HCT116 (cell line): Measurements from ENCODE around the gene ERRFI1. TPM values are rescaled to one million over a fixed set of nuclear protein-coding genes. Genes with fewer than 3 reads are reported as not detected.

Experiments
- ATAC-seq: fragments of 200-7000 bp; cut with Tn5 transposase; 2 replicates; pipeline ENCODE4 v1.9.1; 2020; ENCODE audit warnings: mild to moderate bottlenecking, moderate library complexity
- BruUV-seq: library from RNA; stranded (reverse); fragments of 400-500 nt; replicated peaks from 2 replicates; lab custom pipeline; 2021; lab: Mats Ljungman, UMichigan
- CTCF ChIA-PET: fragments of 300-600 bp; sonication (Branson Sonifier 250); formaldehyde crosslinking; loops from one replicate; lab custom pipeline; 2021; ENCODE audit warnings: antibody characterized with exemption; lab: Charles Lee
- POLR2A ChIA-PET: fragments of 300-600, 350-600 bp; sonication (Branson Sonifier 250); formaldehyde crosslinking; loops from one replicate; lab custom pipeline; 2021; ENCODE audit warnings: antibody characterized with exemption; lab: Charles Lee
- RAD21 ChIA-PET, 2 experiments: fragments of 300-600 bp; sonication (Branson Sonifier 250); formaldehyde crosslinking; loops; one replicate each; lab custom pipeline; 2023; ENCODE audit warnings: low total read pairs in 2 of 2; ENCODE audit not compliant: uncharacterized antibody in 2 of 2, unreplicated experiment in 2 of 2, low non-redundant PET in 1 of 2; lab: Charles Lee
- DNase-seq: peaks from one replicate; pipeline ENCODE4 v3.0.0-alpha.2; 2010; ENCODE audit warnings: low read depth, low spot score
- H2AFZ ChIP-seq: fragments of 200-600 bp; shearing (Covaris generic), sonication (generic); 2 replicates; pipeline ENCODE4 v1.6.1; 2017; ENCODE audit warnings: low read depth, mixed run types, mixed read lengths, antibody characterized with exemption, low read length; ENCODE audit not compliant: poor library complexity, severe bottlenecking
- H3K27ac ChIP-seq: 2 replicates; pipeline ENCODE4 v1.5.1; 2012; ENCODE audit warnings: low read depth, low read length
- H3K27me3 ChIP-seq: fragments of 200-600 bp; sonication (generic); 2 replicates; pipeline ENCODE4 v1.6.1; 2016; ENCODE audit warnings: mixed run types, low read length, mixed read lengths; ENCODE audit not compliant: insufficient read depth
- H3K36me3 ChIP-seq, 2 experiments: fragments of 200-500 bp in 1 of 2; fragments of 200-600 bp in 1 of 2; sonication (Bioruptor generic) in 1 of 2; sonication (generic) in 1 of 2; 2 replicates each; pipeline versions ENCODE4 v1.5.1 to v1.6.1; 2014 to 2016; ENCODE audit warnings: low read length in 2 of 2, inconsistent platforms in 1 of 2, mixed read lengths in 1 of 2, mixed run types in 1 of 2; ENCODE audit not compliant: insufficient read depth in 2 of 2, control insufficient read depth in 1 of 2
- H3K4me1 ChIP-seq, 2 experiments: fragments of 200-600 bp in 1 of 2; sonication (generic) in 1 of 2; 2 replicates each; pipeline versions ENCODE4 v1.5.1 to v1.6.1; 2012 to 2017; ENCODE audit warnings: low read length in 2 of 2, inconsistent platforms in 1 of 2, mild to moderate bottlenecking in 1 of 2, mixed read lengths in 1 of 2, mixed run types in 1 of 2, moderate library complexity in 1 of 2; ENCODE audit not compliant: insufficient read depth in 2 of 2, control insufficient read depth in 1 of 2
- H3K4me2 ChIP-seq: fragments of 200-600 bp; sonication (generic); 2 replicates; pipeline ENCODE4 v1.6.1; 2017; ENCODE audit warnings: mixed run types, low read length, mixed read lengths
- H3K4me3 ChIP-seq, 2 experiments: fragments of 200-600 bp in 1 of 2; sonication (generic) in 1 of 2; replicated peaks in 1 of 2; 2 replicates each; pipeline ENCODE4 v1.5.1; 2011 to 2016; ENCODE audit warnings: low read length in 2 of 2, control low read depth in 1 of 2, low read depth in 1 of 2, mild to moderate bottlenecking in 1 of 2, mixed read lengths in 1 of 2, mixed run types in 1 of 2
- H3K79me2 ChIP-seq: fragments of 200-600 bp; sonication (generic); 2 replicates; pipeline ENCODE4 v1.6.1; 2017; ENCODE audit warnings: mild to moderate bottlenecking, mixed run types, low read length, moderate library complexity, mixed read lengths; ENCODE audit not compliant: insufficient read depth
- H3K9ac ChIP-seq: fragments of 200-600 bp; sonication (generic); 2 replicates; pipeline ENCODE4 v1.6.1; 2016; ENCODE audit warnings: low read length, mixed read lengths
- H3K9me2 ChIP-seq: fragments of 200-600 bp; sonication (generic), shearing (Covaris generic); 2 replicates; pipeline ENCODE4 v1.6.1; 2017; ENCODE audit warnings: mixed run types, mild to moderate bottlenecking, moderate library complexity; ENCODE audit not compliant: insufficient read depth
- H3K9me3 ChIP-seq, 2 experiments: fragments of 200-500 bp in 1 of 2; fragments of 200-600 bp in 1 of 2; sonication (Bioruptor generic) in 1 of 2; sonication (generic) in 1 of 2; 2 replicates each; pipeline ENCODE4 v1.6.1; 2014 to 2017; ENCODE audit warnings: low read length in 2 of 2, mixed read lengths in 2 of 2, inconsistent platforms in 1 of 2, low read depth in 1 of 2, mild to moderate bottlenecking in 1 of 2, mixed run types in 1 of 2, moderate library complexity in 1 of 2; ENCODE audit not compliant: control insufficient read depth in 1 of 2, insufficient read depth in 1 of 2
- H4K20me1 ChIP-seq: fragments of 200-600 bp; sonication (generic), shearing (Covaris generic); 2 replicates; pipeline ENCODE4 v1.6.1; 2017; ENCODE audit warnings: mixed run types, mild to moderate bottlenecking, moderate library complexity; ENCODE audit not compliant: insufficient read depth
- CEBPB ChIP-seq: IDR thresholded peaks from 2 replicates; pipeline ENCODE4 v1.6.1; 2012; ENCODE audit warnings: low read depth
- ELF1 ChIP-seq: IDR thresholded peaks from 2 replicates; pipeline ENCODE4 v1.6.1; 2012; ENCODE audit warnings: low read depth, borderline replicate concordance
- FOSL1 ChIP-seq: IDR thresholded peaks from 2 replicates; pipeline ENCODE4 v1.6.1; 2012; ENCODE audit warnings: low read depth
- JUND ChIP-seq: IDR thresholded peaks from 2 replicates; pipeline ENCODE4 v1.6.1; 2012
- POLR2AphosphoS5 ChIP-seq: IDR thresholded peaks from 2 replicates; pipeline ENCODE4 v1.6.1; 2011; ENCODE audit warnings: mild to moderate bottlenecking, low read depth, low read length, moderate library complexity
- SP1 ChIP-seq: IDR thresholded peaks from 2 replicates; pipeline ENCODE4 v1.6.1; 2012; ENCODE audit warnings: low read depth
- YY1 ChIP-seq: IDR thresholded peaks from 2 replicates; pipeline ENCODE4 v1.6.1; 2011; ENCODE audit warnings: low read length, low read depth, moderate library complexity, mild to moderate bottlenecking; ENCODE audit not compliant: insufficient replicate concordance; ENCODE audit errors: extremely low read depth
- intact Hi-C: fragments of 100-400 bp; cut with micrococcal nuclease; formaldehyde crosslinking; loops from 2 replicates; pipeline ENCODE4 v1.10.0; 2022
- total RNA-seq: library from RNA; stranded (reverse); gene quantifications from one replicate; pipeline ENCODE4 v1.2.1, GENCODE V29; 2021; ENCODE audit not compliant: unreplicated experiment
- TF ChIP-seq, protein P1 (sequence below), 3 experiments: fragments of 200-600 bp in 1 of 3; sonication (generic) in 1 of 3; IDR thresholded peaks in 2 of 3; conservative IDR thresholded peaks in 1 of 3; 2 replicates each; pipeline ENCODE4 v1.5.1; 2012 to 2017; ENCODE audit warnings: low read depth in 2 of 3, low read length in 2 of 3, antibody characterized with exemption in 1 of 3, borderline replicate concordance in 1 of 3, control low read depth in 1 of 3, mild to moderate bottlenecking in 1 of 3, mixed read lengths in 1 of 3, mixed run types in 1 of 3, moderate library complexity in 1 of 3; ENCODE audit not compliant: insufficient read depth in 1 of 3

ERRFI1 gene
- total RNA-seq, 1 experiment from 2014 or later, result 777 TPM

DNA sequence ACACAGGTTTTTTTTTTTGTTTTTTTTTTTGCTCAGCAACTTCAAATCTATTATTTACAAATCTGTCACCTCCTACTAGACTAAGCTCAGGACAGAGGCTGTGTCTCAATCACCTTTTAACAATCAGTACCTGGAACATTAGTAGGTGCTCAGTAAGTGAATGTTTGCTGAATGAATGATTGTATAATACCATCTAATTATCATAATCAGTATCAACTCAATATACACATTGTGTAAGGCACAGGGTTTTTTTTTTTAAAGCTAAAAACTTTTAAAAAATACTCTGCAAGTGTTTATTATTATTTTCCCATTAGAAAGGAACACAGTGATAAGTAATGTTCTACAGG is 9.2 kb downstream of the ERRFI1 start:
- Histone ChIP-seq H3K4me1 (peaks cover 78 to 99% of the 10 kb centered on the region in 2 experiments), H3K9ac (peak overlapping the region; percentile 16; the same call in 1 of the 2 replicates), H3K4me2 (no peak overlapping the region; the same call in 1 of the 2 replicates), H3K36me3 (peaks cover 41 to 71% of the 10 kb centered on the region in 2 experiments), H3K9me2 (no peaks in the 10 kb centered on the region), H2AFZ (no peak overlapping the region), H3K79me2 (peaks cover 100% of the 10 kb centered on the region), H3K4me3 (no peak overlapping the region), H3K27me3 (no peaks in the 10 kb centered on the region)
- TF ChIP-seq CEBPB (no peak), JUND (no peak), FOSL1 (no peak), SP1 (no peak), POLR2AphosphoS5 (peak; percentile 3; the same call in 1 of the 2 replicates)
- TF ChIP-seq, all 23 proteins: peak for 1
- no TSS peak for BruUV-seq
- DNase-seq (no peak), ATAC-seq (no peak)
- POLR2A ChIA-PET, result interaction anchor here (0.6 to 1.5 kb wide), 4 partner anchors 9 to 297 kb away, joined by 3 to 4 read pairs (median 3); no protein-coding TSS in a partner anchor
- CTCF ChIA-PET, result interaction anchor here (0.6 to 1.8 kb wide), 4 partner anchors 42 to 349 kb away, joined by 3 to 6 read pairs (median 4); no protein-coding TSS in a partner anchor
- no peaks in the 10 kb centered on the region for H3K9me3 ChIP-seq
- peaks cover 99% of the 10 kb centered on the region for H4K20me1 ChIP-seq
- intact Hi-C loops, result no loop called here
- peak overlapping the region; percentile 99; the same call in 1 of the 2 replicates for H3K27ac ChIP-seq
- RAD21 ChIA-PET, result interaction anchor here in 1 of 2 experiments (1.0 kb wide), 1 partner anchor 297 kb away, joined by 4 read pairs; no protein-coding TSS in a partner anchor

DNA sequence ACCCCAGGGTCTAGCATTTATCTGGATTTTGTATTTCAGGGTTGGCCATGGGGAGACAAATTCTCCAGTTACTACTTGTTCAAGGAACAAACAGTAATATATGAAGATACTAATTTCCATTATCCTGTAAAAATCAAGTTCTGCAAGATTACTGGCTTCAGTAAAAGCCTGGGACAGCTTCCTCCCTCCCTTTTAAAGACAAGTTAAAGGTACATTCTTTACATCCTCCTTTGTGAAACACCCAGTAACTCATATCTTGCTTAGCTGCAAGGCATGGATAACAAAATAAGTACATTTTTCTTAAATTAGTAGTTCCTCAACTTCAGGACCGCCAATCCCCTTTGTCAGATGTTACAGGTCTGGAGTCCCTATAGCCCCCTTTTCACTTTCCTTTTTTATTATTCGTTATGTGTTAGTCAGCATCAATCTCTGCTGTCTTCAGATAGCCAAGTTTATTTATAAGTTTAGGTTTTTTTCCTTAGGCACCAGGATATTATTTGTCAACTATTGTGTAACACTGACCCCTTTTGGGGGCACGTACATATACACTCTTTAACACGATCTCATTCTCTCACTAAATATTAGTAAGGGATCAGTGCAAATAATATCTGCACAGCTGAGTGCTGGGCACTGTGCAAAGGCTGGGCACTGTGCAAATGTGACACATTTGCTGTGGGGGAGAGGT is 9.8 kb downstream of the ERRFI1 start:
- intact Hi-C loops, result no loop called here
- H3K9me2 ChIP-seq, result no peaks in the 10 kb centered on the region
- peak overlapping the region; percentile 8; the same call in 1 of the 2 replicates for H3K9ac ChIP-seq
- POLR2A ChIA-PET, result interaction anchor here (0.6 to 1.5 kb wide), 4 partner anchors 8 to 298 kb away, joined by 3 to 4 read pairs (median 4); no protein-coding TSS in a partner anchor
- H4K20me1 ChIP-seq, result peaks cover 99% of the 10 kb centered on the region
- peaks cover 73 to 96% of the 10 kb centered on the region in 2 experiments for H3K4me1 ChIP-seq
- H3K4me3 ChIP-seq, result no peak overlapping the region
- no TSS peak for BruUV-seq
- H3K27me3 ChIP-seq, result no peaks in the 10 kb centered on the region
- DNase-seq (no peak), ATAC-seq (no peak)
- RAD21 ChIA-PET, result interaction anchor here in 1 of 2 experiments (1.0 kb wide), 1 partner anchor 298 kb away, joined by 4 read pairs; no protein-coding TSS in a partner anchor
- H3K79me2 ChIP-seq, result peaks cover 100% of the 10 kb centered on the region
- H3K27ac ChIP-seq, result peak overlapping the region; percentile 43
- H2AFZ ChIP-seq, result no peak overlapping the region
- CTCF ChIA-PET, result interaction anchor here (0.6 to 1.8 kb wide), 4 partner anchors 41 to 349 kb away, joined by 3 to 6 read pairs (median 4); no protein-coding TSS in a partner anchor
- no peaks in the 10 kb centered on the region for H3K9me3 ChIP-seq
- TF ChIP-seq CEBPB (no peak), YY1 (no peak), POLR2AphosphoS5 (peak; percentile 86), ELF1 (no peak)
- TF ChIP-seq, protein P1, sequence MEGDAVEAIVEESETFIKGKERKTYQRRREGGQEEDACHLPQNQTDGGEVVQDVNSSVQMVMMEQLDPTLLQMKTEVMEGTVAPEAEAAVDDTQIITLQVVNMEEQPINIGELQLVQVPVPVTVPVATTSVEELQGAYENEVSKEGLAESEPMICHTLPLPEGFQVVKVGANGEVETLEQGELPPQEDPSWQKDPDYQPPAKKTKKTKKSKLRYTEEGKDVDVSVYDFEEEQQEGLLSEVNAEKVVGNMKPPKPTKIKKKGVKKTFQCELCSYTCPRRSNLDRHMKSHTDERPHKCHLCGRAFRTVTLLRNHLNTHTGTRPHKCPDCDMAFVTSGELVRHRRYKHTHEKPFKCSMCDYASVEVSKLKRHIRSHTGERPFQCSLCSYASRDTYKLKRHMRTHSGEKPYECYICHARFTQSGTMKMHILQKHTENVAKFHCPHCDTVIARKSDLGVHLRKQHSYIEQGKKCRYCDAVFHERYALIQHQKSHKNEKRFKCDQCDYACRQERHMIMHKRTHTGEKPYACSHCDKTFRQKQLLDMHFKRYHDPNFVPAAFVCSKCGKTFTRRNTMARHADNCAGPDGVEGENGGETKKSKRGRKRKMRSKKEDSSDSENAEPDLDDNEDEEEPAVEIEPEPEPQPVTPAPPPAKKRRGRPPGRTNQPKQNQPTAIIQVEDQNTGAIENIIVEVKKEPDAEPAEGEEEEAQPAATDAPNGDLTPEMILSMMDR (IDR thresholded peaks at IDR 0.05 in 2 of 3, conservative IDR thresholded peaks at IDR 0.05 in 1 of 3; ENCODE audit: borderline replicate concordance in 1 of 3, insufficient read depth in 1 of 3, low read depth in 2 of 3, low read length in 2 of 3), result peak in 1 of 3 experiments; percentile 24; a peak in 1 of 6 replicates
- peaks cover 46 to 75% of the 10 kb centered on the region in 2 experiments for H3K36me3 ChIP-seq
- H3K4me2 ChIP-seq, result no peak overlapping the region
